Measurements from ENCODE around the gene ABCA8.

- TF ChIP-seq CTCF (conservative IDR thresholded peaks at IDR 0.05; ENCODE audit: low read depth in 2 of 2) = no peak
- no peak for TF ChIP-seq REST (IDR thresholded peaks at IDR 0.05; ENCODE audit: unreplicated experiment)
- TF ChIP-seq EZH2 (IDR thresholded peaks at IDR 0.05; ENCODE audit: low read depth, unreplicated experiment) = no peak
- no peak for TF ChIP-seq POLR2AphosphoS5 (IDR thresholded peaks at IDR 0.05; ENCODE audit: low read depth)
- TF ChIP-seq CREB1 (CRISPR knock-in tag; IDR thresholded peaks at IDR 0.05; ENCODE audit: low read depth) = no peak
- no peak for TF ChIP-seq EZH2phosphoT487 (IDR thresholded peaks at IDR 0.05; ENCODE audit: unreplicated experiment)
- no peak for TF ChIP-seq ETS1 (IDR thresholded peaks at IDR 0.05)
- no peak for TF ChIP-seq ZNF114 (CRISPR knock-in tag; IDR thresholded peaks at IDR 0.05)
- no peak for TF ChIP-seq JUNB (IDR thresholded peaks at IDR 0.05; ENCODE audit: unreplicated experiment)
- no peak for TF ChIP-seq ZNF462 (CRISPR knock-in tag; IDR thresholded peaks at IDR 0.05)
- TF ChIP-seq ZNF331 (CRISPR knock-in tag; IDR thresholded peaks at IDR 0.05; ENCODE audit: low read depth) = no peak
- no peak for TF ChIP-seq NANOG (IDR thresholded peaks at IDR 0.05; ENCODE audit: borderline replicate concordance)
These were observed 104.3 kb downstream of the ABCA8 start for GRCh38 chr17:68850749-68851510.

Data from GM23338 (cell line).